ENCODE data around the gene HOMER2.

Gene HOMER2

DNA sequence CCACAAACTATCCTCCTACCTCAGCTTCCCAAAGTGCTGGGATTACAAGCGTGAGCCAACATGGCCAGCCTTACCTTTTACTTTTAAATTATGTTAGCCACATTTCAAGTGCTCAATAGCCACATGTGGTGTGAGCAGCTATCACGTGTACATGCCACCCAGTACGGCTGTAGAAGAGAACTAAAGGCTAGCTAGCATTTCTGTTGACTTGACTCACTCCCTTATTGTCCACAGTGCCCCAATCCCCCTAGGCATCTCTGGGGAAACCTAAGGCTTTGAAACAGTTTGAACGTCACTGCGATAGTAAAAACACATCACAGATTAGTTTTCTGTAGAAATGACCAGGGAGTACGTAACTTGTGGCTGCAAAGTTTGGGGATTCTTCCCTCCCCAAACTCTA, 46.9 kb upstream of the HOMER2 start:
- H3K79me2 ChIP-seq (ENCODE audit: insufficient read depth, low read length) = no peaks in the 10 kb centered on the region
- H4K20me1 ChIP-seq (ENCODE audit: insufficient read depth, low read length, poor library complexity, severe bottlenecking) = no peaks in the 10 kb centered on the region
- no peak overlapping the region for H3K4me2 ChIP-seq (ENCODE audit: low read depth, low read length, poor library complexity, severe bottlenecking)
- H3F3A ChIP-seq (ENCODE audit: low read depth) = no peaks in the 10 kb centered on the region
- H3K36me3 ChIP-seq (ENCODE audit: insufficient read depth, low read length) = no peaks in the 10 kb centered on the region
- no peak overlapping the region for H3K4me3 ChIP-seq (ENCODE audit: low read length, poor library complexity, severe bottlenecking)
- no peak overlapping the region for H2AFZ ChIP-seq (ENCODE audit: low read length)
- no peak overlapping the region for H3K9ac ChIP-seq (ENCODE audit: low read depth, low read length, poor library complexity, severe bottlenecking)
- H3K9me2 ChIP-seq (replicated peaks; ENCODE audit: low read depth, low read length) = no peaks in the 10 kb centered on the region
- no peaks in the 10 kb centered on the region for H3K9me3 ChIP-seq (ENCODE audit: insufficient read depth, low read depth, low read length)
- peaks cover 3% of the 10 kb centered on the region for H3K4me1 ChIP-seq (ENCODE audit: insufficient read depth, low read length, poor library complexity, severe bottlenecking)
- TF ChIP-seq EZH2phosphoT487 (IDR thresholded peaks at IDR 0.05; ENCODE audit: borderline replicate concordance) = no peak
- TF ChIP-seq, protein P1, sequence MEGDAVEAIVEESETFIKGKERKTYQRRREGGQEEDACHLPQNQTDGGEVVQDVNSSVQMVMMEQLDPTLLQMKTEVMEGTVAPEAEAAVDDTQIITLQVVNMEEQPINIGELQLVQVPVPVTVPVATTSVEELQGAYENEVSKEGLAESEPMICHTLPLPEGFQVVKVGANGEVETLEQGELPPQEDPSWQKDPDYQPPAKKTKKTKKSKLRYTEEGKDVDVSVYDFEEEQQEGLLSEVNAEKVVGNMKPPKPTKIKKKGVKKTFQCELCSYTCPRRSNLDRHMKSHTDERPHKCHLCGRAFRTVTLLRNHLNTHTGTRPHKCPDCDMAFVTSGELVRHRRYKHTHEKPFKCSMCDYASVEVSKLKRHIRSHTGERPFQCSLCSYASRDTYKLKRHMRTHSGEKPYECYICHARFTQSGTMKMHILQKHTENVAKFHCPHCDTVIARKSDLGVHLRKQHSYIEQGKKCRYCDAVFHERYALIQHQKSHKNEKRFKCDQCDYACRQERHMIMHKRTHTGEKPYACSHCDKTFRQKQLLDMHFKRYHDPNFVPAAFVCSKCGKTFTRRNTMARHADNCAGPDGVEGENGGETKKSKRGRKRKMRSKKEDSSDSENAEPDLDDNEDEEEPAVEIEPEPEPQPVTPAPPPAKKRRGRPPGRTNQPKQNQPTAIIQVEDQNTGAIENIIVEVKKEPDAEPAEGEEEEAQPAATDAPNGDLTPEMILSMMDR (conservative IDR thresholded peaks at IDR 0.05; ENCODE audit: low read length) = no peak
- H3K27me3 ChIP-seq (ENCODE audit: insufficient read depth, low read length, poor library complexity, severe bottlenecking) = no peaks in the 10 kb centered on the region

DNA sequence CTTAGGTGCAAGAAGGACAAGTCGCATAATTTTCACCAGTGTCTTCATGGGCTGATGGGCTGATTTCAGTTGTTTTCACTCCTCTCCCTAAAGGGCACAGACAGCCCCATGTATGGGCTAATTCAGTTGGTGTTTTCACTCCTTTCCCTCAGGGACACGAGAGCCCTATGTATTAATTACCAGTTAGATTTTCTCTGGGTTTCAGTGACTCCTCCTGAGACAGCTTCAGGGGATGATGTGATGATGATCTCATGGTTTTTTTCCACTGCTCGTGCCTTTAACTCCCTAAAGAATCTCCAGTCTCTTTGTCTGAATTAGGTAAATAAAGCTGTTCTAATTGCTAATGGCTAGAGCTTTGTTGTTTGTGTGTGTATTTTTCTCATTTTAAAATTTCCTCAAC, 43.4 kb upstream of the HOMER2 start:
- H3K27me3 ChIP-seq (ENCODE audit: insufficient read depth, low read length, poor library complexity, severe bottlenecking) = no peaks in the 10 kb centered on the region
- no peaks in the 10 kb centered on the region for H3K9me2 ChIP-seq (replicated peaks; ENCODE audit: low read depth, low read length)
- TF ChIP-seq, protein P1 (conservative IDR thresholded peaks at IDR 0.05; ENCODE audit: low read length) = no peak
- no peak for TF ChIP-seq EZH2phosphoT487 (IDR thresholded peaks at IDR 0.05; ENCODE audit: borderline replicate concordance)
- no peak overlapping the region for H3K4me2 ChIP-seq (ENCODE audit: low read depth, low read length, poor library complexity, severe bottlenecking)
- no peak overlapping the region for H3K9ac ChIP-seq (ENCODE audit: low read depth, low read length, poor library complexity, severe bottlenecking)
- no peaks in the 10 kb centered on the region for H3K9me3 ChIP-seq (ENCODE audit: insufficient read depth, low read depth, low read length)
- H3K36me3 ChIP-seq (ENCODE audit: insufficient read depth, low read length) = no peaks in the 10 kb centered on the region
- no peak overlapping the region for H3K4me3 ChIP-seq (ENCODE audit: low read length, poor library complexity, severe bottlenecking)
- H4K20me1 ChIP-seq (ENCODE audit: insufficient read depth, low read length, poor library complexity, severe bottlenecking) = peaks cover 1% of the 10 kb centered on the region
- no peaks in the 10 kb centered on the region for H3F3A ChIP-seq (ENCODE audit: low read depth)
- H3K79me2 ChIP-seq (ENCODE audit: insufficient read depth, low read length) = no peaks in the 10 kb centered on the region; the same call in 1 of the 2 replicates
- peaks cover 3% of the 10 kb centered on the region for H3K4me1 ChIP-seq (ENCODE audit: insufficient read depth, low read length, poor library complexity, severe bottlenecking)
- no peak overlapping the region for H2AFZ ChIP-seq (ENCODE audit: low read length)

DNA sequence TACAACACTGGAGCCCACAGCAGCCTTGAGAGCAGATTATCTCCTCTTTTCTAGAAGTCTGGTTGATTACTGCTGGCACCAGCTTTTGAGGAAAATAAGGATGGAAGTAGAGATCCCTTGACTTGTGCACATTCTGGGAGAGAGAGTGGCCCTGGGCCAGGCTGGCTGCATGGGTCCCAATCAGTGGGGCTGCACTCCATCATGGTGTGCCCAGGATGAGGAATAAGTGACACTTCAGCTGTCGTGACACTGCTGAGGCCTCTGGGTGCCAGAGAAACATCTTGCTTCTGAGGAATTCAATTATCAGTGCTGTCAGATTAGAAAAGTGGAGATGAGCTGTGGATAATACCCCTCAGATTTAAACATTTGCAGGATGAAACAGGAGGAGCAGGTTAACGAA, 42.6 kb upstream of the HOMER2 start:
- no peak for TF ChIP-seq EZH2phosphoT487 (IDR thresholded peaks at IDR 0.05; ENCODE audit: borderline replicate concordance)
- TF ChIP-seq, protein P1 (conservative IDR thresholded peaks at IDR 0.05; ENCODE audit: low read length) = no peak
- no peaks in the 10 kb centered on the region; the same call in 1 of the 2 replicates for H3K79me2 ChIP-seq (ENCODE audit: insufficient read depth, low read length)
- H3K4me1 ChIP-seq (ENCODE audit: insufficient read depth, low read length, poor library complexity, severe bottlenecking) = no peaks in the 10 kb centered on the region
- no peak overlapping the region for H3K4me2 ChIP-seq (ENCODE audit: low read depth, low read length, poor library complexity, severe bottlenecking)
- no peak overlapping the region for H3K9ac ChIP-seq (ENCODE audit: low read depth, low read length, poor library complexity, severe bottlenecking)
- peaks cover 2% of the 10 kb centered on the region for H4K20me1 ChIP-seq (ENCODE audit: insufficient read depth, low read length, poor library complexity, severe bottlenecking)
- H2AFZ ChIP-seq (ENCODE audit: low read length) = no peak overlapping the region
- no peaks in the 10 kb centered on the region for H3K9me3 ChIP-seq (ENCODE audit: insufficient read depth, low read depth, low read length)
- H3K9me2 ChIP-seq (replicated peaks; ENCODE audit: low read depth, low read length) = no peaks in the 10 kb centered on the region
- peaks cover 4% of the 10 kb centered on the region; the same call in 1 of the 2 replicates for H3K36me3 ChIP-seq (ENCODE audit: insufficient read depth, low read length)
- H3K4me3 ChIP-seq (ENCODE audit: low read length, poor library complexity, severe bottlenecking) = no peak overlapping the region
- H3K27me3 ChIP-seq (ENCODE audit: insufficient read depth, low read length, poor library complexity, severe bottlenecking) = no peaks in the 10 kb centered on the region
- no peaks in the 10 kb centered on the region for H3F3A ChIP-seq (ENCODE audit: low read depth)

Measured in Loucy (cell line).